Hematopoietic multipotent progenitor cell treated with erythropoietin and hydrocortisone succinate and interleukin-3 and kit ligand, for 17 days (in vitro differentiated cells): ENCODE measurements around the gene TRDN.

Experiments used
- DNase-seq: peaks from one replicate; pipeline ENCODE4 v3.0.0-alpha.2; 2015; ENCODE audit warnings: low spot score

TRDN gene

DNA sequence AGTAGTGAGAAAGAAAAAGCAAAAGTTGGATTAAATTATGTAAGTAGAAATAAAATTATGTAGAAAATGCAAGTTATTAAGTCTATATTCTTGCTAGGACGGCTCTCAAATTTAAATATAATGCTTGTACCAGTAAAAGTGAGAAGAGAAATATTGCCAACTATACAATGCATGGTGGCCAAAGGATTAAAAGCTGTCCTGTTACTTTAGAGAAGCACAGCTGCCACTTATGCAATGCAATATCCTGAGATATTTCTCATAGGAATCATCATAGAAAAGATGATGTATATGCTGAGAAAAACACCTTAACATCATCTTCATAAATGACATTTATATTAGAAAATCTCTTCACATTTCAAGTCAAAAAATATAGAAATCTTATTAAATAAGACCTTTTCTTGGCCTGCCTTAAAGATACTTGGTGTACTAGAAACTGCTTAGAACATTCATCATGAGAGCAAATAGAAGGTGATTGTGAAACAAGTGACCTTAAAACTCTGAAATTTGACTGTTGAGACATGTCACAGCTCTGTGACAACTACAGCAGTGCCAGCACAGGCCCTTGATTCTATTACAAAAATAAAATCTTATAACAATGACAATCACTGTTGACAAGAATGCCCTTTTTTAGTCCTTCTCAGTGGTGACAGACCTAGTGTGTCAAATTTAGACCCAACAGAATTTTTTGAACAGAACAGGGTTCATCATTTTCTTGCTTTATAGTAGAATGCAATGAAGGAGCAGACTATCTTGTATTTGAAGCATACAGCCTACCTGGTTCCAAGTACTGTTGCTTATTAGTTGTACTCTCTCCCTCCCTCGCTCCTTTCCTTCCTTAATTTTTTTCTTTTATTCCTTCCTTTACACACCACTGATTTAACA is 467.6 kb downstream of the TRDN start:
- DNase-seq, result no peak

DNA sequence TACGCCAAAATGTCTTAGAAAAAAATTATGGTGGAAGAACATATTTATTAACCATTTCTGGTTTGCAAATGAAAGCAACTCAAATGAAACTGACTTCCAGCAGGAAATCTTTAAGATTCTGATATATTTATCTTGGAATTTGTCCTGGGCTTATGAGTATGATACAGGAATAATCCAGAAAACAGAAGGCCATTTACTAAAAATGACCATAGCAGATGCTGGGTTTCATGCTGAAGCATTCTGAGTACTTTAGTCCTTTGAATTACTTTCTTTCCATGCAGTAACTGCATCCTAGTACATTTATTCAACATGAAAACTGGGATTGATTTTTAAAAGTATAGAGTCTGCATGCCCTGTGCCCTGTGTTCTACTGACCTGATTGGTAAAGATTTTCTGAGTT is 468.3 kb downstream of the TRDN start:
- no peak for DNase-seq
